ENCODE results near the gene ARL15. TPM values are rescaled to one million over a fixed set of nuclear protein-coding genes. Genes with fewer than 3 reads are reported as not detected.

Gene ARL15
- total RNA-seq, 1 donor from 2014 or later = 28.9 TPM

DNA sequence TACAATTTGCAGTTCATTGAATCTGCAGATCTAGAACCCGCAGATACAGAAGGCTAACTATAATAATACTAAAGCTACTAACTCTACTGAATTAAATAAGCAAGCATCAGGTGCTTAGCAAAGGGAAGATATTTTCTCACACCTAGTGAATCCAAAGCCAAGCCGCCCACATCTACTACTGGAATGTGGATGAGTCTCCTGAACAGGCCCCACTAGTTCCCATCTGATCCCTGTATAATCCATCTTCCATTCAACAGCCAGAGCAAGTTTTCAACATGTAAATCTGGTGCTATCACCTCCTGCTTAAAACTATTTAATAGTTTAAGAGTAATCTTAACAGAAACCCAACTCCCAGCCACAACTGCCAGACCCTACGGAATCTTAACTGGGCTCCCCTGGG, 18.9 kb downstream of the ARL15 start:
- Mint-ChIP-seq H3K27me3 (no peaks in the 10 kb centered on the region), H3K27ac (no peak overlapping the region), H3K4me3 (ENCODE audit: low read depth) (no peak overlapping the region), H3K36me3 (ENCODE audit: insufficient read depth) (no peaks in the 10 kb centered on the region), H3K9me3 (ENCODE audit: low read depth) (no peaks in the 10 kb centered on the region), H3K4me1 (ENCODE audit: low read depth) (peaks cover 4% of the 10 kb centered on the region)
- TF ChIP-seq, protein P1, sequence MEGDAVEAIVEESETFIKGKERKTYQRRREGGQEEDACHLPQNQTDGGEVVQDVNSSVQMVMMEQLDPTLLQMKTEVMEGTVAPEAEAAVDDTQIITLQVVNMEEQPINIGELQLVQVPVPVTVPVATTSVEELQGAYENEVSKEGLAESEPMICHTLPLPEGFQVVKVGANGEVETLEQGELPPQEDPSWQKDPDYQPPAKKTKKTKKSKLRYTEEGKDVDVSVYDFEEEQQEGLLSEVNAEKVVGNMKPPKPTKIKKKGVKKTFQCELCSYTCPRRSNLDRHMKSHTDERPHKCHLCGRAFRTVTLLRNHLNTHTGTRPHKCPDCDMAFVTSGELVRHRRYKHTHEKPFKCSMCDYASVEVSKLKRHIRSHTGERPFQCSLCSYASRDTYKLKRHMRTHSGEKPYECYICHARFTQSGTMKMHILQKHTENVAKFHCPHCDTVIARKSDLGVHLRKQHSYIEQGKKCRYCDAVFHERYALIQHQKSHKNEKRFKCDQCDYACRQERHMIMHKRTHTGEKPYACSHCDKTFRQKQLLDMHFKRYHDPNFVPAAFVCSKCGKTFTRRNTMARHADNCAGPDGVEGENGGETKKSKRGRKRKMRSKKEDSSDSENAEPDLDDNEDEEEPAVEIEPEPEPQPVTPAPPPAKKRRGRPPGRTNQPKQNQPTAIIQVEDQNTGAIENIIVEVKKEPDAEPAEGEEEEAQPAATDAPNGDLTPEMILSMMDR (IDR thresholded peaks at IDR 0.05; ENCODE audit: unreplicated experiment) = no peak
- DNase-seq (ENCODE audit: low spot score, unreplicated experiment) = no peak

DNA sequence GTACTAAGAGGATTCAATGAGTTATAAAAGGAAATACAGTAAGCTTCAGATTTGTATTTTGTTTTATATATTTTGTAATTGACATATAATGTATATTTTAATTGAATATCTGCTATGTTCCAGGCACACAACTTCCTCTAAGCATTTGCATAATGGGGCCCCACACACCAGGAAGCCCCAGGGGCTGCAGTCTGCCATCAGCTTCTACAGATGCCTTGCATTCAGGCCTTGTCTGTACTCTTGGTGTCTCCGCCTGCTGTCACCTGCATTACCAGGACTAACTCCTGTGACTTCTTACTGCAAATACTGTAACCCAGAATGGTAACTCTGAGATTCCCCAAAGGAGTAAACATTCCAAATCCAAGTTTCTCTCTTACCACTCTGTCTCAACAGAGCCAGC, 20.6 kb downstream of the ARL15 start:
- Mint-ChIP-seq H3K4me3 (ENCODE audit: low read depth) (no peak overlapping the region), H3K4me1 (ENCODE audit: low read depth) (peaks cover 4% of the 10 kb centered on the region), H3K36me3 (ENCODE audit: insufficient read depth) (no peaks in the 10 kb centered on the region), H3K9me3 (ENCODE audit: low read depth) (no peaks in the 10 kb centered on the region), H3K27me3 (no peaks in the 10 kb centered on the region), H3K27ac (no peak overlapping the region)
- TF ChIP-seq, protein P1 (IDR thresholded peaks at IDR 0.05; ENCODE audit: unreplicated experiment) = no peak
- no peak for DNase-seq (ENCODE audit: low spot score, unreplicated experiment)

GRCh38 chr5:54288568-54289217, 21.7 kb downstream of the ARL15 start:
- no peak for DNase-seq (ENCODE audit: low spot score, unreplicated experiment)
- H3K4me1 Mint-ChIP-seq (ENCODE audit: low read depth) = peaks cover 4% of the 10 kb centered on the region
- H3K9me3 Mint-ChIP-seq (ENCODE audit: low read depth) = no peaks in the 10 kb centered on the region
- no peak overlapping the region for H3K27ac Mint-ChIP-seq
- no peaks in the 10 kb centered on the region for H3K36me3 Mint-ChIP-seq (ENCODE audit: insufficient read depth)
- TF ChIP-seq, protein P1 (IDR thresholded peaks at IDR 0.05; ENCODE audit: unreplicated experiment) = no peak
- no peaks in the 10 kb centered on the region for H3K27me3 Mint-ChIP-seq
- H3K4me3 Mint-ChIP-seq (ENCODE audit: low read depth) = no peak overlapping the region

GRCh38 chr5:54285686-54286085, 24.7 kb downstream of the ARL15 start:
- peaks cover 2% of the 10 kb centered on the region for H3K9me3 Mint-ChIP-seq (ENCODE audit: low read depth)
- no peak for DNase-seq (ENCODE audit: low spot score, unreplicated experiment)
- H3K36me3 Mint-ChIP-seq (ENCODE audit: insufficient read depth) = no peaks in the 10 kb centered on the region
- no peak overlapping the region for H3K27ac Mint-ChIP-seq
- H3K4me3 Mint-ChIP-seq (ENCODE audit: low read depth) = no peak overlapping the region
- TF ChIP-seq, protein P1 (IDR thresholded peaks at IDR 0.05; ENCODE audit: unreplicated experiment) = no peak
- H3K27me3 Mint-ChIP-seq = no peaks in the 10 kb centered on the region
- peaks cover 4% of the 10 kb centered on the region for H3K4me1 Mint-ChIP-seq (ENCODE audit: low read depth)

DNA sequence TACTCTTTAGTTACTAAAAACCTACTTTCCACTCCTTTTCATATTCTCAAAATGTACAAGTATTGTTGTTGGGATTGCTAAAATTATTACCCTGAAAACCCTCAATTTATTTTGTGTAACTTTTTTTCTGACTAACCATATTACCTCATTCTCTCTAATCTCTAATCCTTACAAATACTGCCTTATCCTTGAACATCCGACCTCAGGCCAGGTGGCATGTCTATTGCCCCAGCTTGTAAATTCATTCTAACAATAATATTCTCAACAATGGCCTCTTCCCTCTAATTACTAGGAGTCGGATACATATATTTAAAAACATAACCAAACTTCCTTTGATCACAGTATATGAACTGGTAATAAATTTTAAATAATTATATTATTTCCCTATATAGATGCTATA, 25.8 kb downstream of the ARL15 start:
- H3K4me1 Mint-ChIP-seq (ENCODE audit: low read depth) = peaks cover 4% of the 10 kb centered on the region
- no peak overlapping the region for H3K27ac Mint-ChIP-seq
- DNase-seq (ENCODE audit: low spot score, unreplicated experiment) = no peak
- H3K9me3 Mint-ChIP-seq (ENCODE audit: low read depth) = peaks cover 2% of the 10 kb centered on the region
- TF ChIP-seq, protein P1 (IDR thresholded peaks at IDR 0.05; ENCODE audit: unreplicated experiment) = no peak
- peaks cover 2% of the 10 kb centered on the region for H3K36me3 Mint-ChIP-seq (ENCODE audit: insufficient read depth)
- no peaks in the 10 kb centered on the region for H3K27me3 Mint-ChIP-seq
- no peak overlapping the region for H3K4me3 Mint-ChIP-seq (ENCODE audit: low read depth)
